ENCODE data around the gene MS4A10.

The MS4A10 gene

GRCh38 chr11:60776167-60776566 lies 9.0 kb upstream of the MS4A10 start:
- Histone ChIP-seq H3K4me3 (ENCODE audit: extremely low read depth, insufficient read depth, low read length, poor library complexity, severe bottlenecking) (no peak overlapping the region), H3K4me1 (ENCODE audit: control insufficient read depth, insufficient read depth, low read length, poor library complexity, severe bottlenecking) (peaks cover 5% of the 10 kb centered on the region), H3K27ac (ENCODE audit: low read depth, low read length, severe bottlenecking) (no peak overlapping the region), H3K36me3 (ENCODE audit: control insufficient read depth, insufficient read depth, low read length) (no peaks in the 10 kb centered on the region), H3K9me3 (ENCODE audit: control insufficient read depth, low read length) (no peaks in the 10 kb centered on the region)
- 74 to 89% methylated on average over 1 to 3 of the region's 4 CpGs for WGBS, 2 experiments (ENCODE audit: insufficient coverage in 2 of 2)

- H3K36me3 ChIP-seq (ENCODE audit: control insufficient read depth, insufficient read depth, low read length): no peaks in the 10 kb centered on the region
- H3K4me3 ChIP-seq (ENCODE audit: extremely low read depth, insufficient read depth, low read length, poor library complexity, severe bottlenecking): no peak overlapping the region
- H3K27ac ChIP-seq (ENCODE audit: low read depth, low read length, severe bottlenecking): no peak overlapping the region
- no peaks in the 10 kb centered on the region for H3K9me3 ChIP-seq (ENCODE audit: control insufficient read depth, low read length)
- 81 to 91% methylated on average over 3 of the region's 4 CpGs for WGBS, 2 experiments (ENCODE audit: insufficient coverage in 2 of 2)
- peaks cover 5% of the 10 kb centered on the region for H3K4me1 ChIP-seq (ENCODE audit: control insufficient read depth, insufficient read depth, low read length, poor library complexity, severe bottlenecking)
Observed at GRCh38 chr11:60777106-60777505, 8.0 kb upstream of the MS4A10 start.

GRCh38 chr11:60777572-60777971 lies 7.6 kb upstream of the MS4A10 start:
- Histone ChIP-seq H3K36me3 (ENCODE audit: control insufficient read depth, insufficient read depth, low read length) (no peaks in the 10 kb centered on the region), H3K9me3 (ENCODE audit: control insufficient read depth, low read length) (no peaks in the 10 kb centered on the region), H3K4me1 (ENCODE audit: control insufficient read depth, insufficient read depth, low read length, poor library complexity, severe bottlenecking) (peaks cover 5% of the 10 kb centered on the region), H3K27ac (ENCODE audit: low read depth, low read length, severe bottlenecking) (no peak overlapping the region), H3K4me3 (ENCODE audit: extremely low read depth, insufficient read depth, low read length, poor library complexity, severe bottlenecking) (no peak overlapping the region)
- 90 to 100% methylated on average over 1 of the region's 2 CpGs for WGBS, 2 experiments (ENCODE audit: insufficient coverage in 2 of 2)

GRCh38 chr11:60780065-60780464 lies 5.1 kb upstream of the MS4A10 start:
- Histone ChIP-seq H3K4me3 (ENCODE audit: extremely low read depth, insufficient read depth, low read length, poor library complexity, severe bottlenecking) (no peak overlapping the region), H3K4me1 (ENCODE audit: control insufficient read depth, insufficient read depth, low read length, poor library complexity, severe bottlenecking) (peaks cover 5% of the 10 kb centered on the region), H3K9me3 (ENCODE audit: control insufficient read depth, low read length) (no peaks in the 10 kb centered on the region), H3K27ac (ENCODE audit: low read depth, low read length, severe bottlenecking) (no peak overlapping the region), H3K36me3 (ENCODE audit: control insufficient read depth, insufficient read depth, low read length) (no peaks in the 10 kb centered on the region)
- WGBS, 2 experiments (ENCODE audit: insufficient coverage in 2 of 2): 89 to 92% methylated on average over 2 of the region's 2 CpGs

- no peaks in the 10 kb centered on the region for H3K9me3 ChIP-seq (ENCODE audit: control insufficient read depth, low read length)
- H3K27ac ChIP-seq (ENCODE audit: low read depth, low read length, severe bottlenecking): no peak overlapping the region
- peaks cover 5% of the 10 kb centered on the region for H3K4me1 ChIP-seq (ENCODE audit: control insufficient read depth, insufficient read depth, low read length, poor library complexity, severe bottlenecking)
- H3K36me3 ChIP-seq (ENCODE audit: control insufficient read depth, insufficient read depth, low read length): no peaks in the 10 kb centered on the region
- no peak overlapping the region for H3K4me3 ChIP-seq (ENCODE audit: extremely low read depth, insufficient read depth, low read length, poor library complexity, severe bottlenecking)
Observed at GRCh38 chr11:60780774-60781173, 4.4 kb upstream of the MS4A10 start.

- WGBS, 2 experiments (ENCODE audit: insufficient coverage in 2 of 2): 87 to 90% methylated on average over 7 of the region's 7 CpGs
- Histone ChIP-seq H3K36me3 (ENCODE audit: control insufficient read depth, insufficient read depth, low read length) (no peaks in the 10 kb centered on the region), H3K4me3 (ENCODE audit: extremely low read depth, insufficient read depth, low read length, poor library complexity, severe bottlenecking) (no peak overlapping the region), H3K27ac (ENCODE audit: low read depth, low read length, severe bottlenecking) (no peak overlapping the region), H3K9me3 (ENCODE audit: control insufficient read depth, low read length) (no peaks in the 10 kb centered on the region), H3K4me1 (ENCODE audit: control insufficient read depth, insufficient read depth, low read length, poor library complexity, severe bottlenecking) (peaks cover 5% of the 10 kb centered on the region)
Observed at GRCh38 chr11:60781286-60781980, 3.7 kb upstream of the MS4A10 start.

- H3K9me3 ChIP-seq (ENCODE audit: control insufficient read depth, low read length): no peaks in the 10 kb centered on the region
- 81 to 92% methylated on average over 2 to 3 of the region's 4 CpGs for WGBS, 2 experiments (ENCODE audit: insufficient coverage in 2 of 2)
- H3K36me3 ChIP-seq (ENCODE audit: control insufficient read depth, insufficient read depth, low read length): no peaks in the 10 kb centered on the region
- no peak overlapping the region for H3K4me3 ChIP-seq (ENCODE audit: extremely low read depth, insufficient read depth, low read length, poor library complexity, severe bottlenecking)
- H3K27ac ChIP-seq (ENCODE audit: low read depth, low read length, severe bottlenecking): no peak overlapping the region
- H3K4me1 ChIP-seq (ENCODE audit: control insufficient read depth, insufficient read depth, low read length, poor library complexity, severe bottlenecking): peaks cover 5% of the 10 kb centered on the region
Observed at GRCh38 chr11:60781981-60782316, 3.2 kb upstream of the MS4A10 start.

- no peak overlapping the region for H3K27ac ChIP-seq (ENCODE audit: low read depth, low read length, severe bottlenecking)
- H3K36me3 ChIP-seq (ENCODE audit: control insufficient read depth, insufficient read depth, low read length): no peaks in the 10 kb centered on the region
- no peaks in the 10 kb centered on the region for H3K9me3 ChIP-seq (ENCODE audit: control insufficient read depth, low read length)
- WGBS, 2 experiments (ENCODE audit: insufficient coverage in 2 of 2): 75 to 78% methylated on average over 5 to 12 of the region's 12 CpGs
- H3K4me3 ChIP-seq (ENCODE audit: extremely low read depth, insufficient read depth, low read length, poor library complexity, severe bottlenecking): no peak overlapping the region
- peaks cover under 1% of the 10 kb centered on the region for H3K4me1 ChIP-seq (ENCODE audit: control insufficient read depth, insufficient read depth, low read length, poor library complexity, severe bottlenecking)
Observed at GRCh38 chr11:60782393-60783140, 2.6 kb upstream of the MS4A10 start.

GRCh38 chr11:60783141-60783484 lies 2.0 kb upstream of the MS4A10 start:
- Histone ChIP-seq H3K9me3 (ENCODE audit: control insufficient read depth, low read length) (no peaks in the 10 kb centered on the region), H3K4me3 (ENCODE audit: extremely low read depth, insufficient read depth, low read length, poor library complexity, severe bottlenecking) (no peak overlapping the region), H3K27ac (ENCODE audit: low read depth, low read length, severe bottlenecking) (no peak overlapping the region), H3K4me1 (ENCODE audit: control insufficient read depth, insufficient read depth, low read length, poor library complexity, severe bottlenecking) (no peaks in the 10 kb centered on the region), H3K36me3 (ENCODE audit: control insufficient read depth, insufficient read depth, low read length) (no peaks in the 10 kb centered on the region)
- WGBS, 2 experiments (ENCODE audit: insufficient coverage in 2 of 2): 91 to 93% methylated on average over 3 to 6 of the region's 8 CpGs

GRCh38 chr11:60783911-60784310 lies 1.2 kb upstream of the MS4A10 start:
- Histone ChIP-seq H3K27ac (ENCODE audit: low read depth, low read length, severe bottlenecking) (no peak overlapping the region), H3K4me1 (ENCODE audit: control insufficient read depth, insufficient read depth, low read length, poor library complexity, severe bottlenecking) (no peaks in the 10 kb centered on the region), H3K36me3 (ENCODE audit: control insufficient read depth, insufficient read depth, low read length) (no peaks in the 10 kb centered on the region), H3K4me3 (ENCODE audit: extremely low read depth, insufficient read depth, low read length, poor library complexity, severe bottlenecking) (no peak overlapping the region), H3K9me3 (ENCODE audit: control insufficient read depth, low read length) (no peaks in the 10 kb centered on the region)
- 85 to 93% methylated on average over 6 to 7 of the region's 7 CpGs for WGBS, 2 experiments (ENCODE audit: insufficient coverage in 2 of 2)

GRCh38 chr11:60785806-60786361 lies 751 bp downstream of the MS4A10 start:
- H3K4me1 ChIP-seq (ENCODE audit: control insufficient read depth, insufficient read depth, low read length, poor library complexity, severe bottlenecking): no peaks in the 10 kb centered on the region
- H3K4me3 ChIP-seq (ENCODE audit: extremely low read depth, insufficient read depth, low read length, poor library complexity, severe bottlenecking): no peak overlapping the region
- WGBS, 2 experiments (ENCODE audit: insufficient coverage in 2 of 2): 75 to 82% methylated on average over 6 to 8 of the region's 8 CpGs
- no peaks in the 10 kb centered on the region for H3K36me3 ChIP-seq (ENCODE audit: control insufficient read depth, insufficient read depth, low read length)
- H3K27ac ChIP-seq (ENCODE audit: low read depth, low read length, severe bottlenecking): no peak overlapping the region
- H3K9me3 ChIP-seq (ENCODE audit: control insufficient read depth, low read length): no peaks in the 10 kb centered on the region

Data from mesodermal cell (in vitro differentiated cells).